Fibroblast of lung (primary cell): Measurements from ENCODE around the gene MORN1. TPM values are rescaled to one million over a fixed set of nuclear protein-coding genes. Genes with fewer than 3 reads are reported as not detected.

Experiments used
- DNase-seq, 2 donors: peaks; one replicate each; pipeline versions ENCODE4 v3.0.0 to v3.0.0-alpha.2; 2010; ENCODE audit warnings: low read depth in 2 of 2
- H2AFZ ChIP-seq: 2 replicates; pipeline ENCODE4 v1.5.1; 2012; ENCODE audit warnings: low read length, control low read depth, inconsistent platforms
- H3K27ac ChIP-seq: 2 replicates; pipeline ENCODE4 v1.5.1; 2011; ENCODE audit warnings: low read length, control low read depth; ENCODE audit not compliant: insufficient read depth
- H3K27me3 ChIP-seq: 2 replicates; pipeline ENCODE4 v1.5.1; 2011; ENCODE audit warnings: mild to moderate bottlenecking, low read length; ENCODE audit not compliant: control insufficient read depth, insufficient read depth
- H3K36me3 ChIP-seq: 2 replicates; pipeline ENCODE4 v1.5.1; 2011; ENCODE audit warnings: low read length; ENCODE audit not compliant: control insufficient read depth, insufficient read depth
- H3K4me1 ChIP-seq: 2 replicates; pipeline ENCODE4 v1.5.1; 2011; ENCODE audit warnings: low read length; ENCODE audit not compliant: control insufficient read depth, insufficient read depth; ENCODE audit errors: extremely low read depth
- H3K4me2 ChIP-seq: 2 replicates; pipeline ENCODE4 v1.5.1; 2011; ENCODE audit warnings: low read length, control low read depth; ENCODE audit not compliant: insufficient read depth; ENCODE audit errors: extremely low read depth
- H3K4me3 ChIP-seq, 4 experiments: fragments of 200-600 bp in 1 of 4; sonication (generic) in 1 of 4; replicated peaks in 1 of 4; 2 replicates each; pipeline ENCODE4 v1.5.1; 2011 to 2016; ENCODE audit warnings: low read length in 4 of 4, low read depth in 3 of 4, mild to moderate bottlenecking in 3 of 4, control low read depth in 2 of 4, inconsistent platforms in 1 of 4, mixed read lengths in 1 of 4; ENCODE audit not compliant: insufficient read depth in 1 of 4; ENCODE audit errors: control extremely low read depth in 1 of 4
- H3K79me2 ChIP-seq: 2 replicates; pipeline ENCODE4 v1.5.1; 2012; ENCODE audit warnings: mild to moderate bottlenecking, low read length, inconsistent platforms; ENCODE audit not compliant: control insufficient read depth, insufficient read depth
- H3K9ac ChIP-seq: 2 replicates; pipeline ENCODE4 v1.5.1; 2011; ENCODE audit warnings: mild to moderate bottlenecking, low read length, control low read depth; ENCODE audit not compliant: insufficient read depth
- H3K9me3 ChIP-seq: 2 replicates; pipeline ENCODE4 v1.5.1; 2012; ENCODE audit warnings: low read depth, low read length; ENCODE audit not compliant: control insufficient read depth, insufficient read depth
- H4K20me1 ChIP-seq: 2 replicates; pipeline ENCODE4 v1.5.1; 2011; ENCODE audit warnings: low read length; ENCODE audit not compliant: control insufficient read depth, insufficient read depth; ENCODE audit errors: extremely low read depth
- CTCF ChIP-seq, 2 donors: IDR thresholded peaks in 1 of 2; conservative IDR thresholded peaks in 1 of 2; 1 replicate in 1 of 2; 2 replicates in 1 of 2; pipeline ENCODE4 v1.5.1; 2011 to 2012; ENCODE audit warnings: low read length in 2 of 2, control low read depth in 1 of 2, inconsistent platforms in 1 of 2, low read depth in 1 of 2, mild to moderate bottlenecking in 1 of 2
- EZH2 ChIP-seq: IDR thresholded peaks from 2 replicates; pipeline ENCODE4 v1.5.1; 2012; ENCODE audit warnings: low read length, control low read depth, mild to moderate bottlenecking; ENCODE audit errors: missing control alignments
- polyA plus RNA-seq, 2 donors: library from polyadenylated mRNA; depleted of rRNA in 1 of 2; stranded (reverse) in 1 of 2; unstranded in 1 of 2; fragments of >200 nt; gene quantifications; 2 replicates each; pipeline ENCODE4 v1.2.1, GENCODE V29; 2011 to 2012; ENCODE audit warnings: missing spikeins in 1 of 2
- total RNA-seq: library from RNA; depleted of rRNA; stranded (reverse); fragments of >200 nt; gene quantifications from 2 replicates; pipeline ENCODE4 v1.2.1, GENCODE V29; 2014

Gene MORN1
- total and polyA plus RNA-seq, 2 donors (not counting 1 experiment from before 2014, with no cell fraction given), result 3.5 to 10.6 TPM

DNA sequence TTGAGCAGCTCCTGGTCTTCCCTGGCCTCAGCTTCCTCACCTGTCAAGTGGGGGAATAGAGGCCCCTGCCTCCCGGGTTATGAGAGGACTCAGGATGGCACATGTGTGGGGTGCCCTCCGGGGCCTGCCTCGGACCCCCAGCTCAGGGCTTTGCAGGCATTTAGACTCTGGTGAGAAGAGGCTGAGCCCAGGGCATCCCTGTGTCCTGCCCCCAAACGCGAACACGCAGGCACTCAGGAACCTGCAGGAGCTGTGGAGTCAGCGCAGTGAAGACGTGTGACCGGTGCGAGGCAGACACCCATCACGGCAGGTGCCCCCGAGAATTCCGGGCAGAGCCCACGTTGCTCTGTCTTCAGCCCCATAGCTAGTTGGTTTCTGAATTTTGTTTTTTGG, 26.5 kb upstream of the MORN1 start:
- no peaks in the 10 kb centered on the region for H4K20me1 ChIP-seq
- no peaks in the 10 kb centered on the region for H3K9me3 ChIP-seq
- no peak overlapping the region for H3K9ac ChIP-seq
- H3K4me3 ChIP-seq, result no peak overlapping the region
- H3K36me3 ChIP-seq, result no peaks in the 10 kb centered on the region
- DNase-seq, result no peak
- no peak overlapping the region for H3K4me2 ChIP-seq
- no peak overlapping the region for H3K27ac ChIP-seq
- H3K27me3 ChIP-seq, result no peaks in the 10 kb centered on the region
- H2AFZ ChIP-seq, result no peak overlapping the region
- H3K79me2 ChIP-seq, result no peaks in the 10 kb centered on the region
- H3K4me1 ChIP-seq, result peaks cover 2% of the 10 kb centered on the region
- TF ChIP-seq EZH2 (no peak), CTCF (conservative IDR thresholded peaks at IDR 0.05 in 1 of 2, IDR thresholded peaks at IDR 0.05 in 1 of 2; ENCODE audit: low read depth in 1 of 2, low read length in 2 of 2) (no peak)

- Histone ChIP-seq H3K9ac (no peak overlapping the region), H3K4me2 (no peak overlapping the region), H3K4me1 (peaks cover 2% of the 10 kb centered on the region), H3K27me3 (no peaks in the 10 kb centered on the region), H3K36me3 (no peaks in the 10 kb centered on the region), H3K9me3 (no peaks in the 10 kb centered on the region), H3K4me3 (no peak overlapping the region), H2AFZ (no peak overlapping the region), H3K27ac (no peak overlapping the region), H3K79me2 (no peaks in the 10 kb centered on the region), H4K20me1 (no peaks in the 10 kb centered on the region)
- TF ChIP-seq CTCF (conservative IDR thresholded peaks at IDR 0.05 in 1 of 2, IDR thresholded peaks at IDR 0.05 in 1 of 2; ENCODE audit: low read depth in 1 of 2, low read length in 2 of 2) (no peak), EZH2 (no peak)
- no peak for DNase-seq
Observed at GRCh38 chr1:2417083-2417832, 25.9 kb upstream of the MORN1 start.

- DNase-seq, result no peak
- no peaks in the 10 kb centered on the region for H4K20me1 ChIP-seq
- no peak overlapping the region for H3K4me2 ChIP-seq
- no peak for TF ChIP-seq CTCF (conservative IDR thresholded peaks at IDR 0.05 in 1 of 2, IDR thresholded peaks at IDR 0.05 in 1 of 2; ENCODE audit: low read depth in 1 of 2, low read length in 2 of 2)
- no peak for TF ChIP-seq EZH2
- no peaks in the 10 kb centered on the region for H3K27me3 ChIP-seq
- H3K4me1 ChIP-seq, result peaks cover 5% of the 10 kb centered on the region
- no peak overlapping the region for H3K27ac ChIP-seq
- H3K36me3 ChIP-seq, result no peaks in the 10 kb centered on the region
- H3K9ac ChIP-seq, result no peak overlapping the region
- H3K4me3 ChIP-seq, result no peak overlapping the region
- H3K79me2 ChIP-seq, result peaks cover 5% of the 10 kb centered on the region
- no peak overlapping the region for H2AFZ ChIP-seq
- no peaks in the 10 kb centered on the region for H3K9me3 ChIP-seq
Observed at GRCh38 chr1:2416403-2416802, 25.0 kb upstream of the MORN1 start.
